NCI-H2107 (cell line): ENCODE results near the gene SOCS3.
"Not testable (repeated sequence)": the region's sequence is repeated elsewhere in the genome, so short reads cannot be mapped to it uniquely, and the experiment has no call there.

Experiments used
- DNase-seq: peaks from one replicate; lab custom pipeline; 2025; lab: John Stamatoyannopoulos, UW

SOCS3 gene

DNA sequence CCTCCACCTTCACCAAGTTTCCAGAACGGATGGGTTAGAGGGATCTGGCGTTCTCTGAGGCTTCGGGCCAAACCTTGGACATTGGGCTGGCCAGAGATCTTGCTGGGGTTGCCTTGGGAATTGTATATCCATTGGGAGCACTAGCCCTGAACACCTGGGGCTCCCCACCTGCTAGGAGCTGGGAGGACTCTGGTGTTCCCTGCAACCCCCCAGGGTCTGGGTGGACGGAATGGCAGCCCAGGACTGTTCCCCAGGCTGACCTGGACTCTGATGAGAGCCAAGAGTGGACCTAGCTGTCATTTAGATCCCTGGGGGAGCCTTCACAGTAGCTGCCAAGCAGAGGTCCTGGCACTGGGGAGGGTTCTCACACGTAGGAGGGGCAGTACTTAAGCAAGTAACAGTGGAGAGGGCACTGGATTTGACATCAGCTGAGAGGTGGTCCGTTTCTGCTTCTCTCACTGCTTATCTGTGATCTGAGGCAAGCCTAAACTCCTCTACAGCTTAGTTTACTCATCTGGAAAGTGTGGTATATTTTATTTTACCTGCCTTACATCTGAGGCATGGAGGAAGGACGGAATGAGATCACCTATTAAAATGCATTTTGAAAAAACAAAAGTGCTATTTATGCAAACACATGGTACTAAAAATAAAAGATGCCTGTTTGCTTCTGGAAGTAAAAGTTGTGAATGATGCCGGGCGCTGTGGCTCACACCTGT, 11.7 kb downstream of the SOCS3 start:
- DNase-seq, result no peak

DNA sequence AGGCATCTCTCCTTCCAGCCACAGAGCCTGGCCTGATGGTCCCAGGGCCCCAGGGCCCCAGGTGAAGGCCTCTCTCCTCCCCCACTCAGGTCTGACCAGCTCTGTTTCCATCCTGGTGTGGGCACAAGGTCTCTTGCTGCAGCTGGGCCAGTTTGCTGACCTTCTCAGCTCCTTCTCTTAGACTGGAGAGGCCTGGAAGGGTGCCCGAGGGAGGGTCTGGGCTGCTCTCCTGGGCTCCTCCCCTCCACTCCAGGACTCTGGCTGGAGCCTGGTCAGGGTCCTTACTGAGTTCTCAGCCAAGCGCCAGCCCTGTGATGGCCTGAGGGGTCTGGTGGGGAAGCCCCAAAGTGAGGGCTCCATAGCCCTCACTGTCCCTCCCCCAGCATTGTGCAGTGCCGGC, 12.4 kb downstream of the SOCS3 start:
- DNase-seq, result no peak

- DNase-seq, result no peak
Measured at GRCh38 chr17:78346605-78347250, 13.1 kb downstream of the SOCS3 start.

DNA sequence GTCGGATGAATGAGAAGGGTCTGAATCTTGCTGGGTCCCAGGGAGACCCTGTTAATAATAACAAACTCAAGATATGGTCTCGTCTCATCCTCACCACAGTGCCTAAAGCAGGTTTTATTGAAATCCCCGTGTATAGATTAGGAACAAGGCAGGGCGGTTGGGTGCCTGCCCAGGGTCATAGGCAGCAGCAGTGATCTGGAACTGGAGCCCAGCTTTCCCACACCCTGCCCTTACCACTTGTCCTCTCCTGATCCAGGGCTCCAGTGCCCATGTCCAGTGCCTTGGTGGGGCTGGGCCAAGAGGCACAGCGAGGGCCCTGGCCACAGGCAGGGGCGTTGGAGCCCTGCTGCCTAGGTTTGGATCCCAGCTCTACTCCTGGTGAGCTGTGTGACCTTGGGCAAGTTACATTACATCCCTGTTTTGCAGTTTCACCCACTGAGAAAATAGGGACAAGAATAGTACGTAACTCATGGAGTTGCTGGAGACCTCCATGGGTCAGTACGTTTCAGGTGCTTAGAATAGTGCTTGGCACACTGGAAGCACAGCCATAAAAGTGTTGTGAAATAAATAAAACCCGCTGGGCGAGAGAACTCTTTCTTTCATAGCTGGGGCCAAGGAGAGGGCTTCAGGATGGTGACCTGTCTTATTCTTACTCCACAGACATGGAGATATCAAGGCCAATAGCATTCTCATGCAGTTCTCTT, 13.9 kb downstream of the SOCS3 start:
- no peak for DNase-seq

- DNase-seq, result no peak
Measured at GRCh38 chr17:78345172-78345571, 14.7 kb downstream of the SOCS3 start.

- DNase-seq, result no peak
Measured at GRCh38 chr17:78344666-78345065, 15.2 kb downstream of the SOCS3 start.

DNA sequence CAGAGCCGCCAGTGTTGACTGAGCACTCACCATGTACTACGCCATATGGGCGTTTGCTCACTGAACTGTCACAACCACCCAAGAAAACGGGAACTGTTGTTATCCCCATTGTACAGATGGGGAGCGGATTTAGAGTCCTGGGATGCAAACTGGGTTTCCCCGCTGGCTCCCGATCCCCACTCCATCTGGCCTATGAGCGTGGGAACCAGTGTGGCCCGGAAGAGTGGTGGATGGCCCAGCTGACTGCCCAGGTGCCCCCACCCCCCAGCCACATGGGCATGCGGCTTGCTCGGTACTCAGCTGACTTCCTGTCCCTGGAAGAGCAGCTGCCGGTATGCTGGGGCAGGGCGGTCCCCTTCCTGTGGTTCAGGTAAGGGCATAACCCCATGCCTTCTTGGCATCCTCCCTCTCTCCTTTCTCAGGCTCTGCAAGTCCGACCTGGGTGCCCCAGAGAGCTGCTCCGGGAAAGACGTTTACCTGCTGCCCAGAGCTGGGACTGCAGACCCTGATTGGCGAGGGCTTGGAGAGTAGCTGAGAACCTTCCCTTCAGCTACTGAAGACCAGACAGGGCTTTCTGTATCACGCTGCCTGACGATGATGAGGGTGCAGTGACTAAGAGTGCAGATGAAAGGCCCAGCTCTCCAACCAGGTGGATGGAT, 16.2 kb downstream of the SOCS3 start:
- no peak for DNase-seq

- DNase-seq, result no peak
Measured at GRCh38 chr17:78343187-78343542, 16.7 kb downstream of the SOCS3 start.

- no peak for DNase-seq
Measured at GRCh38 chr17:78342449-78343186, 17.3 kb downstream of the SOCS3 start.

- DNase-seq, result no peak
Measured at GRCh38 chr17:78341559-78342448, 18.1 kb downstream of the SOCS3 start.

DNA sequence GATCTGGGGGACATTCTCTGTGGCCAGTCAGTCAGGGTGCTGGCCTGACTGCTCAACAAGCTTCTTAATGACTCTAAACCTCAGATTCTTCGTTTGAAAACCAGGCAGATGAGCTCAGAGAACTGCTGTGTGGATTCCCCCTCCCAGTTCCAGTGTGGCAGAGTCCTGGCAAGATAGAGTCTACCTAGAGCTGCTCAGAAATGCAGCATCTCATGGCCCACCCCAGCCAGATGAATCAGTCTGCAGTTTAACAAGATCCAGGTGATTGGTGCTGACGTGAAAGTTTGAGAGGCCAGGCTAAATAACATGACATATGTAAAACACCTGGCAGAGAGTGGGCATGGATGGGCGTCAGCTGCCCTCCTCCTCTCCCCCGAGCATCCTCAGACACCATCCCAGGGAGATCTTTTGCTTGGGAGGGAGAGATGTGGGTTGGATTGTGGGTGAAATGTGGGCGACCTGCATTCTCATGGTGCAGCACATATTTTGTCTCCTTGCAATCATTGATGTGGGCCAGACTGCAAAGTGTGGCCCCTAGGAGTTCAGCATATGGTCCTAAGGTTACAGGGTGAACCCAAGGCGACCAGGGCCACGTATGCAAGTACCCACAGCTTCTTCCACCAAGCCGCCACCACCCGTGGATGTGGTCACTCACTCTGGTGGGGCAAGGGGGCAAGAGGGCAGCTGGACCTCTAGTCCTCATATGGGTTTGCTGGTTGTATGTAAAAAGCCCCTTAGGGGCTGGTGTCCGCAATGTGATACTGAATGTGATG, 19.5 kb downstream of the SOCS3 start:
- no peak for DNase-seq

- DNase-seq, result no peak
Measured at GRCh38 chr17:78338486-78339259, 21.2 kb downstream of the SOCS3 start.

DNA sequence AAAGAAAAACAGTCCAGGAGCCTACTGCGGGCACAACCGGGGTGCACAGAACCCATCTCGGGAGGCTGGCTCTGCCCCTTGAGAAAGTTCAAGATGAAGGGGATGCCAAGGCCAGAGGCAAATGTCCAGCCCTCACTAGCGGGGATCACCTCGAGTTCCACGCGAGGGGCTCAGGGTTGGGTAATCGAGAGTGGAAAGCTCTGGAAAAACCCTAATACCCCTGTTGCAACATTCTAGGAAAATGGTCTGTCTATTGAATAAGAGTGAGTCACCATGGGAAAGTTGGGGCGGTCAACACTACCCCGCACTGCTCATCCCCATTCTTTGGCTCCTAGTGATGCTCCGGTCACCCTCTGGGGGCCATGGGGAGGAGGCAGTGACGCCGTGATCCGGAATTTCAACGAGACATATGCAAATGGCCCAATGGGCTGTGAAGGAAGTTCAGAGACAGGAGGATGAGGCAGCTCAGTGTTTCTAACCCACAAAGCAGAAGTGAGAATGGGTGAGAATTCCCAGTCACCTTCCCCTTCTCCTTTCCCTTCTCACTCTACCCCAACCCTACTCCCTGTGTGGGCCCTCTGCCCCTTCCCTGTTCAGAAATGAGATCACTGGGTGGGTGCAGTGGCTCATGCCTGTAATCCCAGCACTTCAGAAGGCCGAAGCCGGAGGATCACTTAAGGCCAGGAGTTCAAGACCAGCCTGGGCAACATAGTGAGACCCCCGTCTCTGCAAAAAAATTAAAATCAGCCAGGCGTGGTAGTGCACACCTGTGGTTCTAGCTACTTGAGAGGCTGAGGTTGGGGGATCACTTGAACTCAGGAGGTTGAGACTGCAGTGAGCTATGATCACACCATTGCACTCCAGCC, 22.4 kb downstream of the SOCS3 start:
- DNase-seq, result no peak

- no peak for DNase-seq
Measured at GRCh38 chr17:78335209-78335608, 24.7 kb downstream of the SOCS3 start.

DNA sequence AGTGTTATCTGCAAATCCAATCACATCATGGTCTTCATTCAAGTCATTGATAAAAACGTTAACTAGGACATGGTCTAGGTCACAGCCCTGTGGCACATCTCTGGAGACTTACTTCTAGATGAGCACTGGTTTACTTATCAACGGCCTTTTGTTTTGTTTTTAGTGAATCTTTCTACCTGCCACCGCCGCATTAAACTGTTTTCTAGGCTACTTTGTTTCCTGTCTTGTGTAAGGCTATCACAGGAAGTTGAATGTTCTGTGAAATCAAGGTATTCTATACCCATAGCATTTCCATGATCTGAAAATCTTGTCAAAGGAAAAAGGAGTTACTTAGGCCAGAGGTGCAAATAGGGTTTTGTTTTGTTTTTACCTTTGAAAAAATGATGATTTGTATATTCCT, 26.9 kb downstream of the SOCS3 start:
- DNase-seq, result no peak

GRCh38 chr17:78331355-78331754, 28.5 kb downstream of the SOCS3 start:
- DNase-seq, result not testable (repeated sequence)

GRCh38 chr17:78330570-78331224, 29.2 kb downstream of the SOCS3 start:
- no peak for DNase-seq
